OCI-LY1 (cell line): ENCODE results near the gene AGPS.

Source experiments
- CTCF ChIP-seq: fragments of 200-600 bp; sonication (generic), shearing (Covaris generic); IDR thresholded peaks from 2 replicates; pipeline ENCODE4 v1.5.1; 2017; ENCODE audit warnings: mild to moderate bottlenecking, antibody characterized with exemption, low read length, moderate library complexity, mixed read lengths
- EZH2 ChIP-seq: fragments of 200-600 bp; sonication (generic), shearing (Covaris generic); IDR thresholded peaks from 2 replicates; pipeline ENCODE4 v1.8.0; 2017; ENCODE audit warnings: borderline replicate concordance, mixed run types, mild to moderate bottlenecking, antibody characterized with exemption, low read length, moderate library complexity, mixed read lengths

- TF ChIP-seq CTCF: no peak
- no peak for TF ChIP-seq EZH2
These were observed 5.1 kb downstream of the AGPS start for GRCh38 chr2:177397481-177398289.
